Kidney (tissue), 14 donors: ENCODE results near the gene ATP2B1. TPM values are rescaled to one million over a fixed set of nuclear protein-coding genes. Genes with fewer than 3 reads are reported as not detected.

Source experiments
- DNase-seq, 5 donors: peaks; one replicate each; pipeline ENCODE4 v3.0.0-alpha.2; 2013 to 2020
- FAIRE-seq: peaks from 2 replicates; lab custom pipeline; 2012; peaks lifted over from hg19 to GRCh38; lab: Jason Lieb, UNC
- H3K27ac ChIP-seq, 2 donors: one replicate each; pipeline ENCODE4 v1.7.0; 2013; ENCODE audit warnings: low read depth in 2 of 2, low read length in 2 of 2, inconsistent platforms in 1 of 2
- H3K27me3 ChIP-seq: one replicate; pipeline ENCODE4 v1.7.1; 2013; ENCODE audit warnings: low read length, inconsistent platforms; ENCODE audit not compliant: control insufficient read depth, insufficient read depth
- H3K36me3 ChIP-seq, 3 donors: one replicate each; pipeline versions ENCODE4 v1.7.0 to v1.7.1; 2013; ENCODE audit warnings: low read length in 3 of 3, control low read depth in 1 of 3, inconsistent platforms in 1 of 3; ENCODE audit not compliant: insufficient read depth in 3 of 3, control insufficient read depth in 2 of 3
- H3K4me1 ChIP-seq, 3 donors: one replicate each; pipeline versions ENCODE4 v1.7.0 to v1.7.1; 2013; ENCODE audit warnings: low read length in 3 of 3, inconsistent platforms in 1 of 3, low read depth in 1 of 3; ENCODE audit not compliant: control insufficient read depth in 2 of 3, insufficient read depth in 2 of 3
- H3K4me3 ChIP-seq, 3 donors: one replicate each; pipeline versions ENCODE4 v1.7.0 to v1.8.1; 2013; ENCODE audit warnings: low read length in 3 of 3, control low read depth in 1 of 3, inconsistent platforms in 1 of 3
- H3K9ac ChIP-seq, 3 donors: one replicate each; pipeline versions ENCODE4 v1.7.0 to v1.7.1; 2013; ENCODE audit warnings: low read length in 3 of 3, control low read depth in 1 of 3, inconsistent platforms in 1 of 3
- H3K9me3 ChIP-seq, 3 donors: one replicate each; pipeline versions ENCODE4 v1.7.0 to v1.7.1; 2013; ENCODE audit warnings: low read length in 3 of 3, control low read depth in 1 of 3, inconsistent platforms in 1 of 3; ENCODE audit not compliant: control insufficient read depth in 2 of 3, insufficient read depth in 1 of 3
- intact Hi-C: fragments of 100-400 bp; cut with DNase I; formaldehyde crosslinking; loops from one replicate; pipeline ENCODE4 v1.11.1; 2022
- polyA plus RNA-seq: library from polyadenylated mRNA; stranded (reverse); fragments of 350-450 nt; fragmentation: Illumina TruSeq; extraction: RNeasy Lipid Tissue Mini Kit (QIAGEN cat#74804); gene quantifications from one replicate; pipeline ENCODE4 v1.2.3, GENCODE V29; 2014; ENCODE audit warnings: low read depth, low replicate concordance; ENCODE audit not compliant: insufficient read depth
- total RNA-seq: library from RNA; stranded (reverse); fragmentation: NEBNext Ultra II Directional; extraction: Animal tissue kit (Norgen Biotek cat#: 25700); gene quantifications from one replicate; pipeline ENCODE4 v1.2.1, GENCODE V29; 2021
- TF ChIP-seq, protein P1 (sequence below): IDR thresholded peaks from 3 replicates; pipeline ENCODE4 v1.5.1; 2012; ENCODE audit warnings: mild to moderate bottlenecking, moderate library complexity, borderline replicate concordance; ENCODE audit not compliant: insufficient read depth; ENCODE audit errors: extremely low read depth
- donor health status: control.
- donor health status: control.
- donor health status: control.
- donor health status: control.
- donor health status: control.
- donor health status: DM: yes; HTN: yes; CAD: no.
- donor health status: Normal renal cell carcinoma (clear cell type).

ATP2B1 gene
- total and polyA plus RNA-seq, 2 donors from 2014 or later, result 6.3 to 53.4 TPM

DNA sequence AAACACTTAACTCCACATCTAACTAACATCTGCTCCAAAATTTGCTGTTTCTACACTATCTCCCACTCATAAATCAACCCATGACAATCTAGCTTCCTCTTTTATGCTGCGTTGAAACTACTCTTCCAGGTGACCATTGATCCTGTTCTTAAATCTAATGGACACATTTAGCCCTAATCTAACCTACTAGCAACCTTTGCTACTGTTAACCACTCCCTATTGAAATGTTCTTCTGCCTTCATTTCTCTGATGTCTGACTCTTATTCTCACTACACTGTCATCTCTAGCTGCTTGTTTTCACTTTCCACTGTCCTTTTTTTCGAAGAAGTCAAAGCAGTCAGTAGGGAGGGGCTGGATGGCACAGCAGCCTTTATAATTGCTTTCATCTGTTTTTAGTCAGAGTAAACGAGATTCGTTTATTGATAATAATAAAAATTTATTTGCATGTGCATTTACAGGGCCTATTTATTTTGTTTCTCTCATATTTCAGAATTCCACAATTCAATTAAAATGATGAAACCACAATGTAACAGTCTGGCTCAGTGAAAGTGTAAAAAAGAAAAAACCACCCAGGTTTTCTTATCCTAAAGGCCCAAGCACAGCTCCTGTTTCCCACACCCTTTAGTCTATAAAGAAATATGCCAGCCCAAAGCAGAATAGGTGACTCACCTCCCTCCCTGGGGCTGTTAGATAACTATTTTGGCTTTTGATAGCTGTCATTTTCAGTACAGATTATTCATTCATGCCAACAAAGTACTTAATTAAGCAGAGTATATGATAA lies 44.9 kb downstream of the ATP2B1 start:
- Histone ChIP-seq H3K9me3 (no peaks in the 10 kb centered on the region), H3K36me3 (no peaks in the 10 kb centered on the region), H3K27ac (no peak overlapping the region), H3K4me3 (no peak overlapping the region), H3K9ac (no peak overlapping the region), H3K27me3 (no peaks in the 10 kb centered on the region), H3K4me1 (peaks cover 0 to 6% (median 4%) of the 10 kb centered on the region in 3 donors)
- intact Hi-C loops, result no loop called here
- DNase-seq, result no peak
- no peak for FAIRE-seq
- TF ChIP-seq, protein P1, sequence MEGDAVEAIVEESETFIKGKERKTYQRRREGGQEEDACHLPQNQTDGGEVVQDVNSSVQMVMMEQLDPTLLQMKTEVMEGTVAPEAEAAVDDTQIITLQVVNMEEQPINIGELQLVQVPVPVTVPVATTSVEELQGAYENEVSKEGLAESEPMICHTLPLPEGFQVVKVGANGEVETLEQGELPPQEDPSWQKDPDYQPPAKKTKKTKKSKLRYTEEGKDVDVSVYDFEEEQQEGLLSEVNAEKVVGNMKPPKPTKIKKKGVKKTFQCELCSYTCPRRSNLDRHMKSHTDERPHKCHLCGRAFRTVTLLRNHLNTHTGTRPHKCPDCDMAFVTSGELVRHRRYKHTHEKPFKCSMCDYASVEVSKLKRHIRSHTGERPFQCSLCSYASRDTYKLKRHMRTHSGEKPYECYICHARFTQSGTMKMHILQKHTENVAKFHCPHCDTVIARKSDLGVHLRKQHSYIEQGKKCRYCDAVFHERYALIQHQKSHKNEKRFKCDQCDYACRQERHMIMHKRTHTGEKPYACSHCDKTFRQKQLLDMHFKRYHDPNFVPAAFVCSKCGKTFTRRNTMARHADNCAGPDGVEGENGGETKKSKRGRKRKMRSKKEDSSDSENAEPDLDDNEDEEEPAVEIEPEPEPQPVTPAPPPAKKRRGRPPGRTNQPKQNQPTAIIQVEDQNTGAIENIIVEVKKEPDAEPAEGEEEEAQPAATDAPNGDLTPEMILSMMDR, result no peak

DNA sequence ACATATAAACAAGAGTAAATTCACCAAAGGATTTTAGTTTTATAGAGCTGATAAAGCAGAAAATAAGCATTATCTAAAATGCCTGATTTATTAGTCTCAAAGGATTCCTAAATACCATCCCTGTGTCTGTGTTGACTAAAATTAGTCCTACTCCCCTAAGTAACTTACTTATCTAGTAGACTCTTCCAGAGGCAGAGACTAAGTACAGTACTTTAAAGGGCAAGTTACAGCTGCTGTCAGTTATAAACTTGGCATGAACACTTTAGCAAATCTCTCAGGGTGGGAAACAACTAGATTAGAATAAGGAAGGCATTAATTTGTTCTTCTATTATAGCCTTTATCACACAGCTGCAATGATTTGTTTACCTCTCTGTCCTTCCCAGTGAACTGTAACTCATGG lies 46.0 kb downstream of the ATP2B1 start:
- no peak for FAIRE-seq
- no peak for DNase-seq
- no peak overlapping the region for H3K9ac ChIP-seq
- H3K9me3 ChIP-seq, result no peaks in the 10 kb centered on the region
- intact Hi-C loops, result no loop called here
- no peaks in the 10 kb centered on the region for H3K27me3 ChIP-seq
- H3K4me3 ChIP-seq, result no peak overlapping the region
- no peaks in the 10 kb centered on the region for H3K36me3 ChIP-seq
- H3K27ac ChIP-seq, result no peak overlapping the region
- H3K4me1 ChIP-seq, result peaks cover 0 to 4% (median 4%) of the 10 kb centered on the region in 3 donors
- TF ChIP-seq, protein P1, result no peak

DNA sequence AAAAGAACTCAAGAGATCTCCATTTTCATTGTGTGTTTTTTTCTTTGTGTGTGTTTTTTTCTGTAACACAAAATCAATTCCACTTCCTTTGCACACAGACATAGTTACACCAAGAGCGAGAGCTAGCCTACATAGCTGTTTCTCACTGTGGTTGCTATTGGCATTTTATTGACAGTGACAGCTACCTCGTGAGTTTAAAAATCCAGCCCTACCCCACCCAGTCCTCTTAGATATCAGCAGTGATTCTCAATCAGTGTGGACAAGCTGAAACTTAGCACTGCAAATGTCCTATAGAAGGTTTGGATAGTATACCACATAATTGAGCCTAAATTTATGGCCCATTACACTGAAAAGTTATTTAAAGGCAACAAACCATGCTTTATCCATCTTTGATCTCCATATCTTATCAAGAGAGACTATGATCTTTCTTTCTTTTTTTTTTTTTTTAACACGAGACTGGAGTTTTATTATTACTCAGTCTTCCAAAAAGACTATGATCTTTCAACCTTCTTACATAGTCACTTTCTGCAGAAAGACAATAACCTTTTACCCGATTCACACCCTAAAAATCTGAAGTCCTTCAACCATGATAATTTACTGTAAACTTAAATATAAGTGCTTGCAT lies 46.8 kb downstream of the ATP2B1 start:
- Histone ChIP-seq H3K27ac (no peak overlapping the region), H3K9me3 (no peaks in the 10 kb centered on the region), H3K27me3 (no peaks in the 10 kb centered on the region), H3K36me3 (no peaks in the 10 kb centered on the region), H3K4me3 (no peak overlapping the region), H3K4me1 (peaks cover 0 to 4% (median 4%) of the 10 kb centered on the region in 3 donors), H3K9ac (no peak overlapping the region)
- TF ChIP-seq, protein P1, result no peak
- intact Hi-C loops, result no loop called here
- no peak for DNase-seq
- FAIRE-seq, result no peak
